HCT116 (cell line): ENCODE results near the gene EPS15. TPM values are rescaled to one million over a fixed set of nuclear protein-coding genes. Genes with fewer than 3 reads are reported as not detected.

Experiments
- ATAC-seq: fragments of 200-7000 bp; cut with Tn5 transposase; 2 replicates; pipeline ENCODE4 v1.9.1; 2020; ENCODE audit warnings: mild to moderate bottlenecking, moderate library complexity
- BruUV-seq: library from RNA; stranded (reverse); fragments of 400-500 nt; replicated peaks from 2 replicates; lab custom pipeline; 2021; lab: Mats Ljungman, UMichigan
- CTCF ChIA-PET: fragments of 300-600 bp; sonication (Branson Sonifier 250); formaldehyde crosslinking; loops from one replicate; lab custom pipeline; 2021; ENCODE audit warnings: antibody characterized with exemption; lab: Charles Lee
- POLR2A ChIA-PET: fragments of 300-600, 350-600 bp; sonication (Branson Sonifier 250); formaldehyde crosslinking; loops from one replicate; lab custom pipeline; 2021; ENCODE audit warnings: antibody characterized with exemption; lab: Charles Lee
- RAD21 ChIA-PET, 2 experiments: fragments of 300-600 bp; sonication (Branson Sonifier 250); formaldehyde crosslinking; loops; one replicate each; lab custom pipeline; 2023; ENCODE audit warnings: low total read pairs in 2 of 2; ENCODE audit not compliant: uncharacterized antibody in 2 of 2, unreplicated experiment in 2 of 2, low non-redundant PET in 1 of 2; lab: Charles Lee
- DNase-seq: peaks from one replicate; pipeline ENCODE4 v3.0.0-alpha.2; 2010; ENCODE audit warnings: low read depth, low spot score
- H2AFZ ChIP-seq: fragments of 200-600 bp; shearing (Covaris generic), sonication (generic); 2 replicates; pipeline ENCODE4 v1.6.1; 2017; ENCODE audit warnings: low read depth, mixed run types, mixed read lengths, antibody characterized with exemption, low read length; ENCODE audit not compliant: poor library complexity, severe bottlenecking
- H3K27ac ChIP-seq: 2 replicates; pipeline ENCODE4 v1.5.1; 2012; ENCODE audit warnings: low read depth, low read length
- H3K27me3 ChIP-seq: fragments of 200-600 bp; sonication (generic); 2 replicates; pipeline ENCODE4 v1.6.1; 2016; ENCODE audit warnings: mixed run types, low read length, mixed read lengths; ENCODE audit not compliant: insufficient read depth
- H3K36me3 ChIP-seq, 2 experiments: fragments of 200-500 bp in 1 of 2; fragments of 200-600 bp in 1 of 2; sonication (Bioruptor generic) in 1 of 2; sonication (generic) in 1 of 2; 2 replicates each; pipeline versions ENCODE4 v1.5.1 to v1.6.1; 2014 to 2016; ENCODE audit warnings: low read length in 2 of 2, inconsistent platforms in 1 of 2, mixed read lengths in 1 of 2, mixed run types in 1 of 2; ENCODE audit not compliant: insufficient read depth in 2 of 2, control insufficient read depth in 1 of 2
- H3K4me1 ChIP-seq, 2 experiments: fragments of 200-600 bp in 1 of 2; sonication (generic) in 1 of 2; 2 replicates each; pipeline versions ENCODE4 v1.5.1 to v1.6.1; 2012 to 2017; ENCODE audit warnings: low read length in 2 of 2, inconsistent platforms in 1 of 2, mild to moderate bottlenecking in 1 of 2, mixed read lengths in 1 of 2, mixed run types in 1 of 2, moderate library complexity in 1 of 2; ENCODE audit not compliant: insufficient read depth in 2 of 2, control insufficient read depth in 1 of 2
- H3K4me2 ChIP-seq: fragments of 200-600 bp; sonication (generic); 2 replicates; pipeline ENCODE4 v1.6.1; 2017; ENCODE audit warnings: mixed run types, low read length, mixed read lengths
- H3K4me3 ChIP-seq, 2 experiments: fragments of 200-600 bp in 1 of 2; sonication (generic) in 1 of 2; replicated peaks in 1 of 2; 2 replicates each; pipeline ENCODE4 v1.5.1; 2011 to 2016; ENCODE audit warnings: low read length in 2 of 2, control low read depth in 1 of 2, low read depth in 1 of 2, mild to moderate bottlenecking in 1 of 2, mixed read lengths in 1 of 2, mixed run types in 1 of 2
- H3K79me2 ChIP-seq: fragments of 200-600 bp; sonication (generic); 2 replicates; pipeline ENCODE4 v1.6.1; 2017; ENCODE audit warnings: mild to moderate bottlenecking, mixed run types, low read length, moderate library complexity, mixed read lengths; ENCODE audit not compliant: insufficient read depth
- H3K9ac ChIP-seq: fragments of 200-600 bp; sonication (generic); 2 replicates; pipeline ENCODE4 v1.6.1; 2016; ENCODE audit warnings: low read length, mixed read lengths
- H3K9me2 ChIP-seq: fragments of 200-600 bp; sonication (generic), shearing (Covaris generic); 2 replicates; pipeline ENCODE4 v1.6.1; 2017; ENCODE audit warnings: mixed run types, mild to moderate bottlenecking, moderate library complexity; ENCODE audit not compliant: insufficient read depth
- H3K9me3 ChIP-seq, 2 experiments: fragments of 200-500 bp in 1 of 2; fragments of 200-600 bp in 1 of 2; sonication (Bioruptor generic) in 1 of 2; sonication (generic) in 1 of 2; 2 replicates each; pipeline ENCODE4 v1.6.1; 2014 to 2017; ENCODE audit warnings: low read length in 2 of 2, mixed read lengths in 2 of 2, inconsistent platforms in 1 of 2, low read depth in 1 of 2, mild to moderate bottlenecking in 1 of 2, mixed run types in 1 of 2, moderate library complexity in 1 of 2; ENCODE audit not compliant: control insufficient read depth in 1 of 2, insufficient read depth in 1 of 2
- H4K20me1 ChIP-seq: fragments of 200-600 bp; sonication (generic), shearing (Covaris generic); 2 replicates; pipeline ENCODE4 v1.6.1; 2017; ENCODE audit warnings: mixed run types, mild to moderate bottlenecking, moderate library complexity; ENCODE audit not compliant: insufficient read depth
- ATF3 ChIP-seq: IDR thresholded peaks from 2 replicates; pipeline ENCODE4 v1.6.1; 2012
- CBX3 ChIP-seq: IDR thresholded peaks from 2 replicates; pipeline ENCODE4 v1.6.1; 2012; ENCODE audit warnings: low read depth
- CEBPB ChIP-seq: IDR thresholded peaks from 2 replicates; pipeline ENCODE4 v1.6.1; 2012; ENCODE audit warnings: low read depth
- CTCF ChIP-seq, 3 experiments: fragments of 200-600 bp in 1 of 3; sonication (generic) in 1 of 3; IDR thresholded peaks in 2 of 3; conservative IDR thresholded peaks in 1 of 3; 2 replicates each; pipeline ENCODE4 v1.5.1; 2012 to 2017; ENCODE audit warnings: low read depth in 2 of 3, low read length in 2 of 3, antibody characterized with exemption in 1 of 3, borderline replicate concordance in 1 of 3, control low read depth in 1 of 3, mild to moderate bottlenecking in 1 of 3, mixed read lengths in 1 of 3, mixed run types in 1 of 3, moderate library complexity in 1 of 3; ENCODE audit not compliant: insufficient read depth in 1 of 3
- EGR1 ChIP-seq: IDR thresholded peaks from 2 replicates; pipeline ENCODE4 v1.6.1; 2012; ENCODE audit warnings: low read depth
- EZH2 ChIP-seq: fragments of 200-600 bp; sonication (generic); IDR thresholded peaks from 2 replicates; pipeline ENCODE4 v1.6.1; 2017; ENCODE audit warnings: antibody characterized with exemption, mixed run types
- EZH2phosphoT487 ChIP-seq: fragments of 200-600 bp; IDR thresholded peaks from 2 replicates; pipeline ENCODE4 v1.6.1; 2018; ENCODE audit warnings: antibody characterized with exemption, borderline replicate concordance
- FOSL1 ChIP-seq: IDR thresholded peaks from 2 replicates; pipeline ENCODE4 v1.6.1; 2012; ENCODE audit warnings: low read depth
- JUND ChIP-seq: IDR thresholded peaks from 2 replicates; pipeline ENCODE4 v1.6.1; 2012
- POLR2A ChIP-seq: IDR thresholded peaks from 2 replicates; pipeline ENCODE4 v1.7.0; 2011; ENCODE audit warnings: borderline replicate concordance; ENCODE audit not compliant: insufficient read depth, insufficient read length; ENCODE audit errors: extremely low read depth
- RAD21 ChIP-seq: IDR thresholded peaks from 2 replicates; pipeline ENCODE4 v1.6.1; 2012; ENCODE audit warnings: low read depth, mild to moderate bottlenecking
- SIN3A ChIP-seq: IDR thresholded peaks from 2 replicates; pipeline ENCODE4 v1.6.1; 2012; ENCODE audit warnings: low read depth
- SP1 ChIP-seq: IDR thresholded peaks from 2 replicates; pipeline ENCODE4 v1.6.1; 2012; ENCODE audit warnings: low read depth
- SRF ChIP-seq: IDR thresholded peaks from 2 replicates; pipeline ENCODE4 v1.6.1; 2012; ENCODE audit warnings: low read depth
- TCF7L2 ChIP-seq: IDR thresholded peaks from 2 replicates; pipeline ENCODE4 v1.7.0; 2011; ENCODE audit warnings: borderline replicate concordance, inconsistent platforms; ENCODE audit not compliant: insufficient read depth, insufficient read length; ENCODE audit errors: extremely low read depth
- ZBTB33 ChIP-seq: IDR thresholded peaks from 2 replicates; pipeline ENCODE4 v1.6.1; 2011; ENCODE audit warnings: mild to moderate bottlenecking, low read length, moderate library complexity; ENCODE audit not compliant: insufficient replicate concordance; ENCODE audit errors: extremely low read depth
- ZFX ChIP-seq: fragments of 450-650 bp; IDR thresholded peaks from 2 replicates; pipeline ENCODE4 v1.6.1; 2017
- intact Hi-C: fragments of 100-400 bp; cut with micrococcal nuclease; formaldehyde crosslinking; loops from 2 replicates; pipeline ENCODE4 v1.10.0; 2022
- total RNA-seq: library from RNA; stranded (reverse); gene quantifications from one replicate; pipeline ENCODE4 v1.2.1, GENCODE V29; 2021; ENCODE audit not compliant: unreplicated experiment

The EPS15 gene
- total RNA-seq, 1 experiment from 2014 or later: 41.2 TPM

- no peak for TF ChIP-seq CTCF (IDR thresholded peaks at IDR 0.05 in 2 of 3, conservative IDR thresholded peaks at IDR 0.05 in 1 of 3; ENCODE audit: borderline replicate concordance in 1 of 3, insufficient read depth in 1 of 3, low read depth in 2 of 3, low read length in 2 of 3)
- no peak for TF ChIP-seq TCF7L2
- TF ChIP-seq SP1: no peak
- TF ChIP-seq SRF: no peak
- TF ChIP-seq CEBPB: no peak
- TF ChIP-seq CBX3: no peak
- no peak for TF ChIP-seq ATF3
- TF ChIP-seq SIN3A: no peak
Measured at GRCh38 chr1:51417496-51418383, 101.3 kb downstream of the EPS15 start (continued).

GRCh38 chr1:51416910-51417309, 102.2 kb downstream of the EPS15 start:
- Histone ChIP-seq H3K4me3 (no peak overlapping the region), H3K36me3 (no peaks in the 10 kb centered on the region), H2AFZ (no peak overlapping the region), H3K9me2 (no peaks in the 10 kb centered on the region), H4K20me1 (peaks cover 4% of the 10 kb centered on the region; the same call in 1 of the 2 replicates), H3K27me3 (no peaks in the 10 kb centered on the region), H3K4me1 (peaks cover 0 to 3% of the 10 kb centered on the region in 2 experiments; a peak in 3 of 4 replicates), H3K9me3 (no peaks in the 10 kb centered on the region), H3K27ac (no peak overlapping the region), H3K79me2 (no peaks in the 10 kb centered on the region), H3K9ac (no peak overlapping the region), H3K4me2 (no peak overlapping the region)
- DNase-seq (no peak), ATAC-seq (no peak)
- no TSS peak for BruUV-seq
- RAD21 ChIA-PET: no interaction called here
- CTCF ChIA-PET: no interaction called here
- POLR2A ChIA-PET: no interaction called here
- intact Hi-C loops: no loop called here
- TF ChIP-seq ZBTB33: no peak
- no peak for TF ChIP-seq EZH2phosphoT487
- TF ChIP-seq ATF3: no peak
- TF ChIP-seq ZFX: no peak
- no peak for TF ChIP-seq EZH2
- TF ChIP-seq JUND: no peak
- no peak for TF ChIP-seq RAD21
- TF ChIP-seq CEBPB: no peak
- no peak for TF ChIP-seq TCF7L2
- TF ChIP-seq SIN3A: no peak
- TF ChIP-seq POLR2A: no peak
- TF ChIP-seq CBX3: no peak
- TF ChIP-seq CTCF (IDR thresholded peaks at IDR 0.05 in 2 of 3, conservative IDR thresholded peaks at IDR 0.05 in 1 of 3; ENCODE audit: borderline replicate concordance in 1 of 3, insufficient read depth in 1 of 3, low read depth in 2 of 3, low read length in 2 of 3): no peak
- no peak for TF ChIP-seq FOSL1
- no peak for TF ChIP-seq EGR1
- TF ChIP-seq SP1: no peak
